HepG2 (cell line): ENCODE data around the gene TRMT10C. TPM values are rescaled to one million over a fixed set of nuclear protein-coding genes. Genes with fewer than 3 reads are reported as not detected.

Experiments
- CC2D1A ChIP-seq: sonication (generic); formaldehyde crosslinking; IDR thresholded peaks from 2 replicates; pipeline ENCODE4 v1.8.1; 2023; ENCODE audit warnings: mild to moderate bottlenecking, missing genetic modification reagents
- CHCHD3 ChIP-seq: sonication (generic); formaldehyde crosslinking; IDR thresholded peaks from 2 replicates; pipeline ENCODE4 v1.8.0; 2022; ENCODE audit warnings: mild to moderate bottlenecking, missing genetic modification reagents, moderate library complexity
- FOXM1 ChIP-seq: sonication (generic); formaldehyde crosslinking; IDR thresholded peaks from 2 replicates; pipeline ENCODE4 v1.5.0; 2020; ENCODE audit warnings: missing genetic modification reagents
- HOXA5 ChIP-seq: sonication (generic); formaldehyde crosslinking; IDR thresholded peaks from 2 replicates; pipeline ENCODE4 v1.4.0; 2020; ENCODE audit warnings: missing genetic modification reagents
- MXD3 ChIP-seq: IDR thresholded peaks from 2 replicates; pipeline ENCODE4 v1.6.1; 2016; ENCODE audit warnings: mild to moderate bottlenecking, missing biosample characterization, missing genetic modification reagents
- REST ChIP-seq, 2 experiments: IDR thresholded peaks; 2 replicates each; pipeline ENCODE4 v1.6.1; 2011 to 2012; ENCODE audit warnings: low read length in 2 of 2, borderline replicate concordance in 1 of 2, low read depth in 1 of 2, mild to moderate bottlenecking in 1 of 2, moderate library complexity in 1 of 2
- SP2 ChIP-seq: sonication (generic); formaldehyde crosslinking; IDR thresholded peaks from 2 replicates; pipeline ENCODE4 v1.5.1; 2020; ENCODE audit warnings: mild to moderate bottlenecking, missing genetic modification reagents
- THAP9 ChIP-seq: sonication (generic); formaldehyde crosslinking; IDR thresholded peaks from 2 replicates; pipeline ENCODE4; 2020; ENCODE audit warnings: missing genetic modification reagents, mild to moderate bottlenecking, borderline replicate concordance
- ZBTB39 ChIP-seq: sonication (generic); formaldehyde crosslinking; IDR thresholded peaks from 2 replicates; pipeline ENCODE4 v1.5.0; 2020; ENCODE audit warnings: missing genetic modification reagents
- ZC3H4 ChIP-seq: sonication (generic); formaldehyde crosslinking; IDR thresholded peaks from 2 replicates; pipeline ENCODE4 v1.4.0; 2020; ENCODE audit warnings: missing genetic modification reagents, borderline replicate concordance
- ZNF512B ChIP-seq: sonication (generic); formaldehyde crosslinking; IDR thresholded peaks from 2 replicates; pipeline ENCODE4 v1.5.1; 2020; ENCODE audit warnings: missing genetic modification reagents, mild to moderate bottlenecking, borderline replicate concordance
- ZNF562 ChIP-seq: sonication (generic); formaldehyde crosslinking; IDR thresholded peaks from 2 replicates; pipeline ENCODE4 v1.8.0; 2022; ENCODE audit warnings: missing genetic modification reagents, borderline replicate concordance
- ZNF569 ChIP-seq: sonication (generic); formaldehyde crosslinking; IDR thresholded peaks from 2 replicates; pipeline ENCODE4 v1.5.0; 2020; ENCODE audit warnings: mild to moderate bottlenecking, missing genetic modification reagents, moderate library complexity, borderline replicate concordance
- ZNF781 ChIP-seq: sonication (generic); formaldehyde crosslinking; IDR thresholded peaks from 2 replicates; pipeline ENCODE4 v1.5.1; 2020; ENCODE audit warnings: borderline replicate concordance, mild to moderate bottlenecking, missing genetic modification reagents; ENCODE audit errors: not compliant biosample characterization
- polyA plus RNA-seq, 8 experiments: library from polyadenylated mRNA; depleted of rRNA in 3 of 8; stranded (reverse) in 7 of 8; unstranded in 1 of 8; fragments of >200 nt; fragmentation: Illumina TruSeq in 4 of 8; extraction: Trizol in 4 of 8; gene quantifications; 2 replicates each; pipeline versions ENCODE4 v1.2.1 to v1.2.3, GENCODE V29; 2011 to 2016; ENCODE audit warnings: low read depth in 4 of 8, missing spikeins in 1 of 8, mixed read lengths in 1 of 8; ENCODE audit not compliant: insufficient read depth in 1 of 8
- total RNA-seq, 5 experiments: library from RNA; depleted of rRNA; stranded (reverse); fragments of >200 nt; fragmentation: Illumina TruSeq; extraction: Trizol; gene quantifications; 2 replicates each; pipeline ENCODE4 v1.2.3, GENCODE V29; 2016; ENCODE audit warnings: low read depth in 1 of 5

TRMT10C gene
- total and polyA plus RNA-seq, 2 of the 13 experiments (the other 11 are each of a cell fraction or from before 2014, with no cell fraction given), result 10.8 to 39.2 TPM

- TF ChIP-seq SP2 (CRISPR knock-in tag) (peak; percentile 70; the same call in 1 of the 2 replicates), ZC3H4 (no peak), CC2D1A (no peak), ZBTB39 (peak; percentile 78; the same call in 1 of the 2 replicates), ZNF781 (peak; percentile 55), REST (IDR thresholded peaks at IDR 0.05; ENCODE audit: borderline replicate concordance in 1 of 2, low read depth in 1 of 2, low read length in 2 of 2) (peak in 1 of 2 experiments; percentile 44; a peak in 1 of 4 replicates), MXD3 (CRISPR knock-in tag) (no peak; the same call in 1 of the 2 replicates), ZNF512B (CRISPR knock-in tag) (no peak), ZNF562 (CRISPR knock-in tag) (no peak), ZNF569 (CRISPR knock-in tag) (0 out of 2 replicates have a peak, but pooled peaks have one; percentile 62), THAP9 (CRISPR knock-in tag) (peak; percentile 94), FOXM1 (CRISPR knock-in tag) (no peak), CHCHD3 (CRISPR knock-in tag) (no peak), HOXA5 (CRISPR knock-in tag) (0 out of 2 replicates have a peak, but pooled peaks have one; percentile 3)
These were observed 12.1 kb downstream of the TRMT10C start, which contains the start of gene PCNP (continued) for GRCh38 chr3:101573449-101574387.
